ENCODE measurements around the gene NPAS3. TPM values are rescaled to one million over a fixed set of nuclear protein-coding genes. Genes with fewer than 3 reads are reported as not detected.

Gene NPAS3
- total and polyA plus RNA-seq, 7 donors, result 0.04 to 1.5 (median 0.39) TPM

DNA sequence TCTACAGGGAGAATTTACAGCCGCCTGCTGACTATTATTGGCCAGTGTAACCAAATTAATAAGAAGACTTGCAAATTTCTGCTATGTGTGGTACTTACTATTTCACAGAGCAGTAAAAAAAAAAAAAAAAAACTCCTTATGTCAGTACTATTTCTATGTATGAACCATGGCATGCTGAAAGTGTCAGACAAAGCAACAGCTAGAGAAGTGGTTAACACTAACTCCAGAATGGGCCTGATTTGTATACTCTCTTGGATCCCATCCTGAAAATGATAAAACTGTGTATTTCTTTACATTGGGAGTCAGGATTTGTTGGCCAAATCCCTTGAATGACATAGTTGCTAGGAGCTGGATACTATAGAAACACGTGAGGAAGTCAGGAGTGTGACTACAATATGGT lies 595.4 kb downstream of the NPAS3 start:
- no peaks in the 10 kb centered on the region for H3K27me3 ChIP-seq (ENCODE audit: insufficient read depth in 3 of 3, low read length in 2 of 3)
- H3K36me3 ChIP-seq (ENCODE audit: insufficient read depth in 1 of 2, low read depth in 1 of 2), result no peaks in the 10 kb centered on the region
- no peaks in the 10 kb centered on the region for H3K9me3 ChIP-seq
- no peak overlapping the region for H3K27ac ChIP-seq
- DNase-seq (no peak), ATAC-seq (no peak)
- no peak overlapping the region for H3K4me3 ChIP-seq
- intact Hi-C loops (cut with DNase I), result no loop called here
- H3K4me1 ChIP-seq, result no peaks in the 10 kb centered on the region
- TF ChIP-seq, protein P1, sequence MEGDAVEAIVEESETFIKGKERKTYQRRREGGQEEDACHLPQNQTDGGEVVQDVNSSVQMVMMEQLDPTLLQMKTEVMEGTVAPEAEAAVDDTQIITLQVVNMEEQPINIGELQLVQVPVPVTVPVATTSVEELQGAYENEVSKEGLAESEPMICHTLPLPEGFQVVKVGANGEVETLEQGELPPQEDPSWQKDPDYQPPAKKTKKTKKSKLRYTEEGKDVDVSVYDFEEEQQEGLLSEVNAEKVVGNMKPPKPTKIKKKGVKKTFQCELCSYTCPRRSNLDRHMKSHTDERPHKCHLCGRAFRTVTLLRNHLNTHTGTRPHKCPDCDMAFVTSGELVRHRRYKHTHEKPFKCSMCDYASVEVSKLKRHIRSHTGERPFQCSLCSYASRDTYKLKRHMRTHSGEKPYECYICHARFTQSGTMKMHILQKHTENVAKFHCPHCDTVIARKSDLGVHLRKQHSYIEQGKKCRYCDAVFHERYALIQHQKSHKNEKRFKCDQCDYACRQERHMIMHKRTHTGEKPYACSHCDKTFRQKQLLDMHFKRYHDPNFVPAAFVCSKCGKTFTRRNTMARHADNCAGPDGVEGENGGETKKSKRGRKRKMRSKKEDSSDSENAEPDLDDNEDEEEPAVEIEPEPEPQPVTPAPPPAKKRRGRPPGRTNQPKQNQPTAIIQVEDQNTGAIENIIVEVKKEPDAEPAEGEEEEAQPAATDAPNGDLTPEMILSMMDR (IDR thresholded peaks at IDR 0.05), result no peak
- 93 to 97% (median 95%) methylated on average over 2 of the region's 2 CpGs for WGBS, 3 donors

DNA sequence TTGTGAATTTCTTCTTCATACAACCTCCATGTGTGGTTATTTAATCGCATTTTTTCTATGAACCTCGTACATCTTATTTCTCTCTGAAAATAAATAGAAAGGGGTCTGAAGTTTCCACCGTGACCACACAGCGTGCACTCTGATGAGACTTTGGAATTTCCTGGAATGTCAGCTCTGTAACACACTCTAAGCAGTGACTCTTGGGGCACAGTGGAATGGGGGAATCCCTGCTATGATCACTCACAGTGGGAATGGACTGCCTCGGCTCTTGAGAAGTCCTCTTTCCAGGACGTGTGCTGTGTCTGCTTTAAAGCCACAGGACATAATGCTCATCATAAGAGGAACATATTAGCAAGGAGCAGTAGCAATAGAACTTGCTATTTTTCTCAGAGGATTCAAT lies 596.0 kb downstream of the NPAS3 start:
- H3K4me1 ChIP-seq, result no peaks in the 10 kb centered on the region
- no peaks in the 10 kb centered on the region for H3K36me3 ChIP-seq (ENCODE audit: insufficient read depth in 1 of 2, low read depth in 1 of 2)
- no peak overlapping the region for H3K27ac ChIP-seq
- 54 to 80% (median 65%) methylated on average over 6 of the region's 6 CpGs for WGBS, 3 donors
- no peaks in the 10 kb centered on the region for H3K9me3 ChIP-seq
- no peaks in the 10 kb centered on the region for H3K27me3 ChIP-seq (ENCODE audit: insufficient read depth in 3 of 3, low read length in 2 of 3)
- TF ChIP-seq, protein P1 (IDR thresholded peaks at IDR 0.05), result no peak
- DNase-seq (no peak), ATAC-seq (no peak)
- H3K4me3 ChIP-seq, result no peak overlapping the region
- intact Hi-C loops (cut with DNase I), result no loop called here

DNA sequence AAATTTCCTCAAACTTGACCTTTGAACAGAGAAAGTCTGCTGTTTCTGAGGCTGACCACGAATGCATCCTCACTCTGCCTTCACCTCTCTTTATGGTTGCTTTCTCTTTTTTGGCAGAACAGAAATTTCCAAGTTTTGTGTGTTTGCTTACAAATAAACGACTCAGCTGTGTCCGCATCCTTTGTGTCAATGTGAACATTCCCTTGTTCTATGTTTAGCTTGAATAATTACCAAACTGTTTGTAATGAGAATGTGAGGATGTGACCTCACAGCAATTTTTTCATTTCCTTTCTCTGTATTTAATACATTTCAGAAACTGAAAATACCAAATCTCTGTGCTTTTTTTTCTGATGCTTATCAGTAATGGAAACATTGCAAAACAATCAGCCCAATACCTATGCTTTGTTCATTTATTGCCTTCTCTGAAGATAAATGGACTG lies 601.3 kb downstream of the NPAS3 start:
- Histone ChIP-seq H3K4me1 (no peaks in the 10 kb centered on the region), H3K27me3 (ENCODE audit: insufficient read depth in 3 of 3, low read length in 2 of 3) (no peaks in the 10 kb centered on the region), H3K4me3 (no peak overlapping the region), H3K27ac (no peak overlapping the region), H3K9me3 (no peaks in the 10 kb centered on the region), H3K36me3 (ENCODE audit: insufficient read depth in 1 of 2, low read depth in 1 of 2) (no peaks in the 10 kb centered on the region)
- DNase-seq, result no peak
- intact Hi-C loops (cut with DNase I), result no loop called here
- TF ChIP-seq, protein P1 (IDR thresholded peaks at IDR 0.05), result no peak
- WGBS, 3 donors, result 50 to 63% (median 55%) methylated on average over 3 of the region's 3 CpGs
- ATAC-seq, result no peak

DNA sequence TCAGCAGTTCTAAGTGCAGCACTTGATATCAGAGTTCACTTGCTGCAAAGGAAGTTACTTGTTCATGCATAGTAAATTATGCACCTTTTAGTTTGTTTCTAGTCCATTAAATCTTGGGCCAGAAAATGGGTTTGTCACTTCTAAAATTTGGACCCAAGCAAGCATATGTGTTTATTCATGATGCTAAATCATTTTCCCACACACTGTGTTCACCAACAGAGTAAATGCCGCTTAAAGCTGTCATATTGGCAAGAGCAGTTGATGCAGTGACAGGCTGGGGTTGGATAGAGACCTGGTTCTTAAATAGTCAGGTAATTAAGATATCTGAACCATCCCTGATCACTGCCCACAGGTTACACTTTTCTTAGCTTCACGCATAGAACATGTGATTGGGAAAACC lies 602.5 kb downstream of the NPAS3 start:
- TF ChIP-seq, protein P1 (IDR thresholded peaks at IDR 0.05), result no peak
- 94 to 98% (median 95%) methylated on average over 2 of the region's 2 CpGs for WGBS, 3 donors
- intact Hi-C loops (cut with DNase I), result no loop called here

More for the DNA sequence above, 602.5 kb downstream of the NPAS3 start:
- H3K9me3 ChIP-seq, result no peaks in the 10 kb centered on the region
- H3K27ac ChIP-seq, result no peak overlapping the region
- DNase-seq, result no peak
- no peaks in the 10 kb centered on the region for H3K27me3 ChIP-seq (ENCODE audit: insufficient read depth in 3 of 3, low read length in 2 of 3)
- ATAC-seq, result no peak
- H3K4me1 ChIP-seq, result no peaks in the 10 kb centered on the region
- no peaks in the 10 kb centered on the region for H3K36me3 ChIP-seq (ENCODE audit: insufficient read depth in 1 of 2, low read depth in 1 of 2)
- no peak overlapping the region for H3K4me3 ChIP-seq

Measured in psoas muscle (tissue), 8 donors.